GM23338 (cell line): ENCODE measurements around the gene WWOX. TPM values are rescaled to one million over a fixed set of nuclear protein-coding genes. Genes with fewer than 3 reads are reported as not detected.

ENCODE experiments used
- ATAC-seq: fragments of 200-7000 bp; cut with Tn5 transposase; 3 replicates; pipeline ENCODE4 v1.9.1; 2020
- DNase-seq: peaks from one replicate; pipeline ENCODE4 v3.0.0-alpha.2; 2015; ENCODE audit warnings: low spot score
- H2AFZ ChIP-seq: fragments of 200-600 bp; sonication (generic); 2 replicates; pipeline ENCODE4 v1.8.0; 2016; ENCODE audit warnings: antibody characterized with exemption, mild to moderate bottlenecking, moderate library complexity
- H3F3A ChIP-seq: fragments of 200-600 bp; sonication (generic); replicated peaks from 2 replicates; pipeline ENCODE4 v1.8.0; 2017; ENCODE audit warnings: antibody characterized with exemption, mixed run types, low read depth
- H3K27ac ChIP-seq: fragments of 200-600 bp; sonication (generic); 2 replicates; pipeline ENCODE4 v1.6.1; 2016; ENCODE audit warnings: low read depth
- H3K27me3 ChIP-seq: fragments of 200-600 bp; sonication (generic); 2 replicates; pipeline ENCODE4 v1.8.0; 2016; ENCODE audit warnings: mild to moderate bottlenecking, mixed run types, moderate library complexity; ENCODE audit not compliant: insufficient read depth
- H3K36me3 ChIP-seq: fragments of 200-600 bp; sonication (generic); 2 replicates; pipeline ENCODE4 v1.8.0; 2016; ENCODE audit warnings: mild to moderate bottlenecking; ENCODE audit not compliant: insufficient read depth
- H3K4me1 ChIP-seq: fragments of 200-600 bp; sonication (generic); 2 replicates; pipeline ENCODE4 v1.8.0; 2016; ENCODE audit warnings: mild to moderate bottlenecking, moderate library complexity; ENCODE audit not compliant: insufficient read depth
- H3K4me2 ChIP-seq: fragments of 200-600 bp; sonication (generic); 2 replicates; pipeline ENCODE4 v1.7.1; 2017; ENCODE audit warnings: mixed run types
- H3K4me3 ChIP-seq: fragments of 200-600 bp; sonication (generic); 2 replicates; pipeline ENCODE4 v1.6.1; 2016; ENCODE audit warnings: mixed run types
- H3K79me2 ChIP-seq: fragments of 200-600 bp; sonication (generic); replicated peaks from 2 replicates; pipeline ENCODE4 v1.8.0; 2017; ENCODE audit warnings: mild to moderate bottlenecking; ENCODE audit not compliant: insufficient read depth
- H3K9me2 ChIP-seq: fragments of 200-600 bp; sonication (generic); 2 replicates; pipeline ENCODE4 v1.8.0; 2017; ENCODE audit not compliant: insufficient read depth
- H4K20me1 ChIP-seq: fragments of 200-600 bp; sonication (generic); replicated peaks from 2 replicates; pipeline ENCODE4 v1.8.0; 2017; ENCODE audit warnings: mild to moderate bottlenecking; ENCODE audit not compliant: insufficient read depth
- H3K27ac Mint-ChIP-seq: 2 replicates; pipeline ENCODE4 v1.8.0; 2020; ENCODE audit warnings: inconsistent platforms, mild to moderate bottlenecking, moderate library complexity, mixed read lengths
- H3K27me3 Mint-ChIP-seq: 3 replicates; pipeline ENCODE4 v1.8.0; 2022; ENCODE audit warnings: low read depth, mild to moderate bottlenecking, moderate library complexity, mixed read lengths, inconsistent platforms; ENCODE audit not compliant: insufficient read depth, poor library complexity
- H3K36me3 Mint-ChIP-seq: 3 replicates; pipeline ENCODE4 v1.8.0; 2021; ENCODE audit warnings: low read depth, mild to moderate bottlenecking, inconsistent platforms, moderate library complexity, mixed read lengths
- H3K4me1 Mint-ChIP-seq: 3 replicates; pipeline ENCODE4 v1.8.0; 2020; ENCODE audit warnings: mild to moderate bottlenecking, inconsistent platforms, mixed read lengths
- H3K4me3 Mint-ChIP-seq: 3 replicates; pipeline ENCODE4 v1.8.0; 2021; ENCODE audit warnings: moderate library complexity, mild to moderate bottlenecking, inconsistent platforms, mixed read lengths
- H3K9me3 Mint-ChIP-seq: 3 replicates; pipeline ENCODE4 v1.8.0; 2020; ENCODE audit warnings: moderate library complexity, mild to moderate bottlenecking, inconsistent platforms, mixed read lengths
- EZH2 ChIP-seq: fragments of 200-600 bp; sonication (generic); IDR thresholded peaks from one replicate; pipeline ENCODE4 v1.8.0; 2017; ENCODE audit warnings: antibody characterized with exemption, mild to moderate bottlenecking, low read depth; ENCODE audit not compliant: unreplicated experiment
- JUNB ChIP-seq: IDR thresholded peaks from one replicate; pipeline ENCODE4 v1.6.1; 2016; ENCODE audit warnings: antibody characterized with exemption; ENCODE audit not compliant: unreplicated experiment
- POLR2AphosphoS5 ChIP-seq: IDR thresholded peaks from 2 replicates; pipeline ENCODE4 v1.6.1; 2016; ENCODE audit warnings: antibody characterized with exemption, low read depth
- ZNF114 ChIP-seq: fragments of 250-450 bp; sonication (Bioruptor Pico); IDR thresholded peaks from 2 replicates; pipeline ENCODE4 v1.5.0; 2020; ENCODE audit warnings: mild to moderate bottlenecking, moderate library complexity
- ZNF331 ChIP-seq: fragments of 250-450 bp; sonication (Bioruptor Pico); IDR thresholded peaks from 2 replicates; pipeline ENCODE4 v1.5.0; 2020; ENCODE audit warnings: low read depth, mild to moderate bottlenecking, moderate library complexity
- polyA plus RNA-seq: library from polyadenylated mRNA; unstranded; fragments of >200 nt; fragmentation: Nextera tagmentation; extraction: Ambion mirVana; gene quantifications from 2 replicates; pipeline ENCODE4 v1.2.1, GENCODE V29; 2016
- total RNA-seq: library from RNA; depleted of rRNA; stranded (reverse); fragments of >200 nt; shearing (Covaris generic); gene quantifications from 2 replicates; pipeline ENCODE4 v1.2.3, GENCODE V29; 2014
- TF ChIP-seq, protein P1 (sequence below): fragments of 250-450 bp; sonication (Bioruptor Pico); IDR thresholded peaks from 2 replicates; pipeline ENCODE4 v1.5.0; 2020; ENCODE audit warnings: mild to moderate bottlenecking, moderate library complexity

The WWOX gene
- total and polyA plus RNA-seq, 2 experiments from 2014 or later = 10.0 to 19.3 TPM

DNA sequence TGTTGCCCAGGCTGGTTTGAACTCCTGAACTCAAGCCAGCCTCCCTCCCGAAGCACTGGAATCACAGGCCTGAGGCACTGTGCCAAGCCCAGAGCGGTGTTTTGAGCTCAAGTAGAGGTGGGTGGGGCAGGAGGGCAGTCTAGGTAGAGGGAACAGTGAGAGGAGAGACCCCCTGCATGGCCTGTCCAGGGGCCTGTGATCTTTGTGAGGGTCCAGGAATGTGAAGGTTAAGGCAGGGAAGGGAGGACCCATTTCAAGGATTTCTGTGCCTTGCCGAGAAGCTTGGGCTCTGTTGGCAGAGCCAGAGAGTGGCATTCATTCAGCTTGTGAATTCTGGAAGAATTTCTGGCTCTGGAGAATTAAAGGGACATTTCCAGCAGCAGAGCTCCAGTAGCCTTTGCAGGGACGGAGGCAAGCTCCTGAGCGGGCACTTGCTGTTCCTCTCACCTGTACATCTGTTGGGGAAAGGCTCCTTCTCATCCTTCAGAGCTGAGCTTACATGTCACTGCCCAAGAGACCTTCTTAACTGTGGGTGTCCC, 2.7 kb downstream of the WWOX start (continued):
- TF ChIP-seq, protein P1, sequence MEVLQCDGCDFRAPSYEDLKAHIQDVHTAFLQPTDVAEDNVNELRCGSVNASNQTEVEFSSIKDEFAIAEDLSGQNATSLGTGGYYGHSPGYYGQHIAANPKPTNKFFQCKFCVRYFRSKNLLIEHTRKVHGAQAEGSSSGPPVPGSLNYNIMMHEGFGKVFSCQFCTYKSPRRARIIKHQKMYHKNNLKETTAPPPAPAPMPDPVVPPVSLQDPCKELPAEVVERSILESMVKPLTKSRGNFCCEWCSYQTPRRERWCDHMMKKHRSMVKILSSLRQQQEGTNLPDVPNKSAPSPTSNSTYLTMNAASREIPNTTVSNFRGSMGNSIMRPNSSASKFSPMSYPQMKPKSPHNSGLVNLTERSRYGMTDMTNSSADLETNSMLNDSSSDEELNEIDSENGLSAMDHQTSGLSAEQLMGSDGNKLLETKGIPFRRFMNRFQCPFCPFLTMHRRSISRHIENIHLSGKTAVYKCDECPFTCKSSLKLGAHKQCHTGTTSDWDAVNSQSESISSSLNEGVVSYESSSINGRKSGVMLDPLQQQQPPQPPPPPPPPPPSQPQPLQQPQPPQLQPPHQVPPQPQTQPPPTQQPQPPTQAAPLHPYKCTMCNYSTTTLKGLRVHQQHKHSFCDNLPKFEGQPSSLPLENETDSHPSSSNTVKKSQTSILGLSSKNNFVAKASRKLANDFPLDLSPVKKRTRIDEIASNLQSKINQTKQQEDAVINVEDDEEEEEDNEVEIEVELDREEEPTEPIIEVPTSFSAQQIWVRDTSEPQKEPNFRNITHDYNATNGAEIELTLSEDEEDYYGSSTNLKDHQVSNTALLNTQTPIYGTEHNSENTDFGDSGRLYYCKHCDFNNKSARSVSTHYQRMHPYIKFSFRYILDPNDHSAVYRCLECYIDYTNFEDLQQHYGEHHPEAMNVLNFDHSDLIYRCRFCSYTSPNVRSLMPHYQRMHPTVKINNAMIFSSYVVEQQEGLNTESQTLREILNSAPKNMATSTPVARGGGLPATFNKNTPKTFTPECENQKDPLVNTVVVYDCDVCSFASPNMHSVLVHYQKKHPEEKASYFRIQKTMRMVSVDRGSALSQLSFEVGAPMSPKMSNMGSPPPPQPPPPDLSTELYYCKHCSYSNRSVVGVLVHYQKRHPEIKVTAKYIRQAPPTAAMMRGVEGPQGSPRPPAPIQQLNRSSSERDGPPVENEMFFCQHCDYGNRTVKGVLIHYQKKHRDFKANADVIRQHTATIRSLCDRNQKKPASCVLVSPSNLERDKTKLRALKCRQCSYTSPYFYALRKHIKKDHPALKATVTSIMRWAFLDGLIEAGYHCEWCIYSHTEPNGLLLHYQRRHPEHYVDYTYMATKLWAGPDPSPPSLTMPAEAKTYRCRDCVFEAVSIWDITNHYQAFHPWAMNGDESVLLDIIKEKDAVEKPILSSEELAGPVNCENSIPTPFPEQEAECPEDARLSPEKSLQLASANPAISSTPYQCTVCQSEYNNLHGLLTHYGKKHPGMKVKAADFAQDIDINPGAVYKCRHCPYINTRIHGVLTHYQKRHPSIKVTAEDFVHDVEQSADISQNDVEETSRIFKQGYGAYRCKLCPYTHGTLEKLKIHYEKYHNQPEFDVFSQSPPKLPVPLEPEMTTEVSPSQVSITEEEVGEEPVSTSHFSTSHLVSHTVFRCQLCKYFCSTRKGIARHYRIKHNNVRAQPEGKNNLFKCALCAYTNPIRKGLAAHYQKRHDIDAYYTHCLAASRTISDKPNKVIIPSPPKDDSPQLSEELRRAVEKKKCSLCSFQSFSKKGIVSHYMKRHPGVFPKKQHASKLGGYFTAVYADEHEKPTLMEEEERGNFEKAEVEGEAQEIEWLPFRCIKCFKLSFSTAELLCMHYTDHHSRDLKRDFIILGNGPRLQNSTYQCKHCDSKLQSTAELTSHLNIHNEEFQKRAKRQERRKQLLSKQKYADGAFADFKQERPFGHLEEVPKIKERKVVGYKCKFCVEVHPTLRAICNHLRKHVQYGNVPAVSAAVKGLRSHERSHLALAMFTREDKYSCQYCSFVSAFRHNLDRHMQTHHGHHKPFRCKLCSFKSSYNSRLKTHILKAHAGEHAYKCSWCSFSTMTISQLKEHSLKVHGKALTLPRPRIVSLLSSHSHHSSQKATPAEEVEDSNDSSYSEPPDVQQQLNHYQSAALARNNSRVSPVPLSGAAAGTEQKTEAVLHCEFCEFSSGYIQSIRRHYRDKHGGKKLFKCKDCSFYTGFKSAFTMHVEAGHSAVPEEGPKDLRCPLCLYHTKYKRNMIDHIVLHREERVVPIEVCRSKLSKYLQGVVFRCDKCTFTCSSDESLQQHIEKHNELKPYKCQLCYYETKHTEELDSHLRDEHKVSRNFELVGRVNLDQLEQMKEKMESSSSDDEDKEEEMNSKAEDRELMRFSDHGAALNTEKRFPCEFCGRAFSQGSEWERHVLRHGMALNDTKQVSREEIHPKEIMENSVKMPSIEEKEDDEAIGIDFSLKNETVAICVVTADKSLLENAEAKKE (CRISPR knock-in tag) = no peak
- TF ChIP-seq JUNB = no peak

DNA sequence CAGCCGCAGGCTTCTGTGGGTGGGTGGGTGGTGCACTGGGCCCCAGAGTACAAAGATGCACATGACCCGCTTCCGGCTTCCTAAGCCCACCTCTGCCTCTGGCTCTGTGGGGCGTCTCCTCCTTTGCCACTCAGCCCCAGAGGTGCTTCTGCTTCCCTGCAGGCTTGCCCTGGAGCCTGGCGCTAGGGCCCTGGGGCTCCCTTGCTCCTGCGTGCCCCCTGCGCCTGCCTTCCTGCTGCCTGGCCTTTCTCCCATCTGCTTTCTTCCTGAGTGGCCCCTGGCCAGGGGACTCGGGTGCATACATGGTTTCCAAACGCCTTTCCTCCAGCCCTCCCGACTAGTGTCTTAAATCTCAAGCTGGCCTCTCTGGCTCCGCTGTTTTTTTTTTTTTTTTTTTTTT, 3.4 kb downstream of the WWOX start:
- Mint-ChIP-seq H3K9me3 (no peaks in the 10 kb centered on the region), H3K4me1 (peaks cover 12% of the 10 kb centered on the region), H3K27ac (no peak overlapping the region), H3K4me3 (no peak overlapping the region), H3K27me3 (peaks cover 1% of the 10 kb centered on the region), H3K36me3 (peaks cover 6% of the 10 kb centered on the region; the same call in 1 of the 3 replicates)
- Histone ChIP-seq H3K27ac (no peak overlapping the region), H3K27me3 (peaks cover 5% of the 10 kb centered on the region), H3F3A (no peaks in the 10 kb centered on the region), H3K9me2 (no peaks in the 10 kb centered on the region), H2AFZ (no peak overlapping the region), H4K20me1 (peaks cover 3% of the 10 kb centered on the region; the same call in 1 of the 2 replicates), H3K4me1 (peaks cover 7% of the 10 kb centered on the region), H3K4me2 (no peak overlapping the region), H3K79me2 (0 out of 2 replicates have a peak, but pooled peaks cover 5% of the 10 kb centered on the region), H3K36me3 (no peaks in the 10 kb centered on the region), H3K4me3 (no peak overlapping the region)
- ATAC-seq (no peak), DNase-seq (no peak)
- TF ChIP-seq ZNF114 (no peak), ZNF331 (CRISPR knock-in tag) (no peak), POLR2AphosphoS5 (no peak), JUNB (no peak), EZH2 (no peak)
- TF ChIP-seq, protein P1 (CRISPR knock-in tag) = no peak
